Thyroid gland (tissue), 4 donors: ENCODE data around the gene RAB21. TPM values are rescaled to one million over a fixed set of nuclear protein-coding genes. Genes with fewer than 3 reads are reported as not detected.

ENCODE experiments used
- DNase-seq, 2 donors: peaks; one replicate each; pipeline ENCODE4 v3.0.0-alpha.2; 2019
- H3K27ac ChIP-seq, 3 donors: fragments of 200-600 bp; sonication (generic); 1 replicate in 2 of 3; 2 replicates in 1 of 3; pipeline ENCODE4 v1.5.1; 2016 to 2019; ENCODE audit warnings: mild to moderate bottlenecking in 1 of 3, moderate library complexity in 1 of 3
- H3K27me3 ChIP-seq: fragments of 200-600 bp; sonication (generic); one replicate; pipeline ENCODE4 v1.5.1; 2019
- H3K36me3 ChIP-seq, 2 donors: fragments of 200-600 bp; sonication (generic); one replicate each; pipeline ENCODE4 v1.5.1; 2016 to 2019
- H3K4me1 ChIP-seq, 2 donors: fragments of 200-600 bp; sonication (generic); one replicate each; pipeline ENCODE4 v1.5.1; 2017 to 2019
- H3K4me3 ChIP-seq, 3 donors: fragments of 200-600 bp; sonication (generic); replicated peaks in 1 of 3; 1 replicate in 2 of 3; 2 replicates in 1 of 3; pipeline ENCODE4 v1.5.1; 2016; ENCODE audit warnings: mild to moderate bottlenecking in 1 of 3
- H3K9me3 ChIP-seq: fragments of 200-600 bp; sonication (generic); one replicate; pipeline ENCODE4 v1.5.1; 2017
- CTCF ChIP-seq, 6 experiments: fragments of 200-600 bp in 3 of 6; fragments of 450-650 bp in 3 of 6; sonication (generic) in 3 of 6; IDR thresholded peaks; one replicate each; pipeline ENCODE4 v1.5.1; 2016 to 2019; ENCODE audit warnings: antibody characterized with exemption in 6 of 6, mild to moderate bottlenecking in 2 of 6, inconsistent platforms in 1 of 6, moderate library complexity in 1 of 6
- POLR2A ChIP-seq, 2 donors: fragments of 450-650 bp; IDR thresholded peaks; one replicate each; pipeline ENCODE4 v1.6.1; 2017; ENCODE audit warnings: antibody characterized with exemption in 2 of 2, mild to moderate bottlenecking in 2 of 2, moderate library complexity in 1 of 2
- WGBS, 2 donors: methylation state at CpG; one replicate each; pipeline ENCODE4 v1.1.5; 2017; 5-methylcytosine and 5-hydroxymethylcytosine counted together
- intact Hi-C: fragments of 100-400 bp; cut with DNase I; formaldehyde crosslinking; loops from one replicate; pipeline ENCODE4 v1.15.1; 2023
- total RNA-seq, 4 donors: library from RNA; depleted of rRNA; stranded (reverse); fragments of >200 nt; gene quantifications; one replicate each; pipeline ENCODE4 v1.2.3, GENCODE V29; 2016

Gene RAB21
- total RNA-seq, 4 donors from 2014 or later: 16.0 to 55.1 (median 28.1) TPM

- no peak for DNase-seq
- intact Hi-C loops: no loop called here
These were observed 84.0 kb downstream of the RAB21 start for GRCh38 chr12:71838676-71839075.

GRCh38 chr12:71840231-71840847, 85.7 kb downstream of the RAB21 start:
- peak overlapping the region; percentile 85 to 98 (median 88) for H3K27ac ChIP-seq
- no peak for DNase-seq
- TF ChIP-seq CTCF (IDR thresholded peaks at IDR 0.05) (no peak), POLR2A (IDR thresholded peaks at IDR 0.05) (no peak)
- H3K36me3 ChIP-seq: no peaks in the 10 kb centered on the region
- intact Hi-C loops: no loop called here
- H3K9me3 ChIP-seq: no peaks in the 10 kb centered on the region
- H3K4me3 ChIP-seq: peak overlapping the region; percentile 13 to 50 (median 36)
- H3K27me3 ChIP-seq: no peaks in the 10 kb centered on the region
- 1 to 2% methylated on average over 20 of the region's 20 CpGs for WGBS, 2 donors
- H3K4me1 ChIP-seq: peaks cover 11 to 18% of the 10 kb centered on the region in 2 donors

More at GRCh38 chr12:71838676-71839075, 84.0 kb downstream of the RAB21 start:
- WGBS, 2 donors: 92 to 96% methylated on average over 6 of the region's 6 CpGs
- Histone ChIP-seq H3K4me3 (no peak overlapping the region), H3K27ac (peak overlapping the region; percentile 85 to 98 (median 88)), H3K27me3 (no peaks in the 10 kb centered on the region), H3K36me3 (no peaks in the 10 kb centered on the region), H3K9me3 (no peaks in the 10 kb centered on the region), H3K4me1 (peaks cover 11% of the 10 kb centered on the region in 2 donors)
- TF ChIP-seq CTCF (IDR thresholded peaks at IDR 0.05): no peak
- TF ChIP-seq POLR2A (IDR thresholded peaks at IDR 0.05): no peak

- no peak for DNase-seq
- Histone ChIP-seq H3K27ac (no peak overlapping the region), H3K9me3 (no peaks in the 10 kb centered on the region), H3K27me3 (no peaks in the 10 kb centered on the region), H3K4me1 (peaks cover 7 to 16% of the 10 kb centered on the region in 2 donors), H3K36me3 (no peaks in the 10 kb centered on the region), H3K4me3 (no peak overlapping the region)
- TF ChIP-seq CTCF (IDR thresholded peaks at IDR 0.05) (peak in 3 of 6 experiments; percentile 36 to 60 (median 38)), POLR2A (IDR thresholded peaks at IDR 0.05) (no peak)
- 80 to 95% methylated on average over 3 of the region's 3 CpGs for WGBS, 2 donors
- intact Hi-C loops: no loop called here
These were observed 91.8 kb downstream of the RAB21 start for GRCh38 chr12:71846322-71846940.

DNA sequence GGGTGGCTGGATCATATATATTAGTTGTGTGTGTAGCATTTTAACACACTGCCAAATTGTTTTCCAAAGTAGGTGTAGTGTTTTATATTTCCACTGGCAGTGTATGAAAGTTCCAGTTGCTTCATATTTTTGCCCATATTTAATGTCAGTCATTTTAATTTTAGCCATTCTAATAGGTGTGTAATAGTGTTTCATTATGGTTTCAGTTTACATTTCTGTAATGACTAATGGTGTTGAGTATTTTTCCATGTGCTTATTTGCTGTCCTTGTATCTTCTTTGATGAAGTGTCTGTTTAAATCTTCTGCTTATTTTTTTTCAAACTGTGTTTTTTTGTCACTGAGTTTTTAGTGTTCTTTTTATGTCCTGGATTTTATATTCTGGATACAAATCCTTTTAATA, 93.5 kb downstream of the RAB21 start:
- intact Hi-C loops: no loop called here
- Histone ChIP-seq H3K27me3 (no peaks in the 10 kb centered on the region), H3K36me3 (no peaks in the 10 kb centered on the region), H3K9me3 (no peaks in the 10 kb centered on the region), H3K4me3 (no peak overlapping the region), H3K4me1 (peaks cover 4 to 16% of the 10 kb centered on the region in 2 donors), H3K27ac (no peak overlapping the region)
- DNase-seq: no peak
- no peak for TF ChIP-seq CTCF (IDR thresholded peaks at IDR 0.05)
- no peak for TF ChIP-seq POLR2A (IDR thresholded peaks at IDR 0.05)

DNA sequence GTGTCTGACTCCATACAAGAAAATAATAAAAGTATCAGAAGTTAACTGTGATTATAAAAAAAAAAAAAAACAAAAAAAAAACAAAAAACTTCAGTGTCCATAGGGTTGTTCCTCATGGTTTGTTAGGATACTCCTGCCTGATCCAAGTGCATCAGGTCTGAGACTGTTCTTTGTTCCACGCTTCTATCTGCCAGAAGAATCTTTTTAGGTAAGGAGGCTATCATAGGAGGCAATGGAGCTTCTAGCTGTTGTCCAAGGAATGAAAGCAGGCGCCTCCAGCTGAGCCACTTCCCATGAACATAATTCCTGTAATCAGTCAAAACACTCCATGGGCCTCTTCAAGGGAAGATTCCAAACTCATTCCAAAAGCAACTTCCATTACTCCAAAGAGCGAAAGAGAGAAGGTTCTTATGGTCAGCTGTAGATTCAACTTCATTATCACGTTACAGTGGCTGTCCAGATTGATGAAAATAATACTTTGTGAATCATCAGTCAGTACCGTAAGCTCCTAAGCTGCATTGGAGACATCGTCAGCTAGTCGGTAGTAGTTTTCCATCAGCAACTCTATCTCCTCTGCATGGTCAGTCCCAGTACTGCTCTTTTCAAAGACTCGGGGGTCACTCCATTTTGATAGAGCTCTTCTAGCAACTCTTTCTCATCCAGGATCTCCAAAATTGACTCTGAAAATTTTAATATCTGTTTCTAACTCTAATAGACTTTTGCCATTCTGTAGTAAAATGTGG, 94.6 kb downstream of the RAB21 start:
- Histone ChIP-seq H3K27ac (no peak overlapping the region), H3K36me3 (no peaks in the 10 kb centered on the region), H3K27me3 (no peaks in the 10 kb centered on the region), H3K9me3 (no peaks in the 10 kb centered on the region), H3K4me1 (peaks cover 4 to 11% of the 10 kb centered on the region in 2 donors), H3K4me3 (no peak overlapping the region)
- DNase-seq: no peak
- no peak for TF ChIP-seq POLR2A (IDR thresholded peaks at IDR 0.05)
- TF ChIP-seq CTCF (IDR thresholded peaks at IDR 0.05): no peak
- intact Hi-C loops: no loop called here
- WGBS, 2 donors: 95 to 96% methylated on average over 8 of the region's 8 CpGs
